Measurements from ENCODE around the gene VPS4B. TPM values are rescaled to one million over a fixed set of nuclear protein-coding genes. Genes with fewer than 3 reads are reported as not detected.

VPS4B gene
- total and polyA plus RNA-seq, 2 of the 8 experiments (the other 6 are each of a cell fraction or from before 2014, with no cell fraction given) = 7.2 to 45.3 TPM

DNA sequence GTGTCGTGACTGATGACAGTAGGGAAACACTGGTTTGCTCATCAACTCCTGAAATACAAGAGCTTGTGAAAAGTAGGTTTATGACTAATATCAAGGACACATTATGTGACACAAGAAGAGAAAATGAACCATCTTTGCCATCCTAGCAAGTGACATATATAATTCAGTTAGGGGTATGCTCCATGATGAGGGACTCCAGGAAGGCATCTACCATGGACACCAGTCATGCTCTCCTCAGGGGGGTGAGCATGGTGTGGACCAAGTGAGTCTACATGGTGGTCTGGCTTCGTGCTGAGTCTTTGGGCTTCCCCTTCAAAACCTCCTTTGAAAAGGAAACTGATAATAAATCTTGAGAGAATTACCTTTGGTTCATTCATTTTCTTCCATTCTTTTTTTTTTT is 42.8 kb upstream of the VPS4B start:
- Histone ChIP-seq H3K36me3 (ENCODE audit: control insufficient read depth in 2 of 4, insufficient read depth in 4 of 4, low read length in 3 of 4) (no peaks in the 10 kb centered on the region), H3K9ac (replicated peaks in 1 of 4; ENCODE audit: extremely low read depth in 1 of 4, low read depth in 3 of 4, low read length in 3 of 4) (no peak overlapping the region), H3K27ac (ENCODE audit: low read depth, low read length) (no peak overlapping the region), H3K79me2 (ENCODE audit: control insufficient read depth in 1 of 2, insufficient read depth in 2 of 2, low read length in 2 of 2) (no peaks in the 10 kb centered on the region), H2BK120ac (replicated peaks; ENCODE audit: low read depth, low read length) (no peak overlapping the region), H2BK12ac (ENCODE audit: low read depth, low read length) (no peak overlapping the region), H3K27me3 (replicated peaks in 1 of 4; ENCODE audit: control insufficient read depth in 3 of 4, extremely low read depth in 1 of 4, insufficient read depth in 3 of 4, low read length in 3 of 4) (peaks cover 0 to 1% (median 0%) of the 10 kb centered on the region in 4 experiments; a peak in 2 of 7 replicates), H3K23ac (ENCODE audit: insufficient read length) (no peak overlapping the region), H2AK5ac (ENCODE audit: low read depth, low read length) (no peak overlapping the region), H3K23me2 (ENCODE audit: low read depth, low read length) (no peaks in the 10 kb centered on the region), H4K8ac (ENCODE audit: extremely low read depth, insufficient read depth, low read length) (no peak overlapping the region), H4K20me1 (replicated peaks in 1 of 2; ENCODE audit: control insufficient read depth in 1 of 2, insufficient read depth in 2 of 2, low read length in 2 of 2) (no peaks in the 10 kb centered on the region), H3K4ac (replicated peaks; ENCODE audit: insufficient read length, low read depth, low read length) (no peak overlapping the region), H3K4me3 (ENCODE audit: extremely low read depth in 1 of 4, insufficient read depth in 2 of 4, low read depth in 3 of 4, low read length in 4 of 4) (no peak overlapping the region), H2BK5ac (ENCODE audit: low read depth, low read length) (no peak overlapping the region), H2AFZ (ENCODE audit: low read length) (no peak overlapping the region; the same call in 1 of the 2 replicates), H3K18ac (ENCODE audit: extremely low read depth, low read length) (no peak overlapping the region), H3K9me3 (ENCODE audit: insufficient read depth in 2 of 2, low read depth in 1 of 2, low read length in 1 of 2) (no peaks in the 10 kb centered on the region), H4K5ac (ENCODE audit: insufficient read length, low read depth, low read length) (no peak overlapping the region), H3K56ac (replicated peaks; ENCODE audit: insufficient read length, low read depth, low read length) (no peak overlapping the region), H3K4me1 (replicated peaks in 1 of 4; ENCODE audit: control insufficient read depth in 3 of 4, insufficient read depth in 4 of 4, low read length in 3 of 4) (no peaks in the 10 kb centered on the region), H4K91ac (replicated peaks; ENCODE audit: insufficient read length, low read length) (no peak overlapping the region), H2BK20ac (ENCODE audit: low read length) (no peak overlapping the region), H2BK15ac (ENCODE audit: low read length) (no peak overlapping the region), H3K4me2 (ENCODE audit: insufficient read depth in 1 of 2, low read depth in 2 of 2, low read length in 2 of 2) (no peak overlapping the region), H3K14ac (ENCODE audit: insufficient read length) (no peak overlapping the region), H3K79me1 (ENCODE audit: low read depth, low read length) (no peaks in the 10 kb centered on the region)
- 90% methylated on average over 2 of the region's 2 CpGs; no CpG with 5 or more reads in 1 of the 2 experiments for WGBS, 2 experiments (ENCODE audit: extremely low coverage in 1 of 2, insufficient coverage in 1 of 2, insufficient read length in 1 of 2, insufficient replicate concordance in 2 of 2, low coverage in 1 of 2, low lambda C conversion rate in 2 of 2, missing lambda C conversion rate in 1 of 2)
- DNase-seq (ENCODE audit: low read depth in 1 of 2, low spot score in 2 of 2) (no peak), FAIRE-seq (no peak)
- POLR2A ChIA-PET (ENCODE audit: partially characterized antibody) = no interaction called here
- CTCF ChIA-PET (ENCODE audit: partially characterized antibody) = interaction anchor here (1.9 kb wide), 1 partner anchor 41 kb away, joined by 5 read pairs; no protein-coding TSS in a partner anchor
- TF ChIP-seq TAF1 (IDR thresholded peaks at IDR 0.05; ENCODE audit: low read depth, low read length) = no peak
- TF ChIP-seq SIN3A (conservative IDR thresholded peaks at IDR 0.05 in 1 of 2, IDR thresholded peaks at IDR 0.05 in 1 of 2; ENCODE audit: low read depth in 1 of 2, low read length in 2 of 2) = no peak
- TF ChIP-seq NANOG (IDR thresholded peaks at IDR 0.05; ENCODE audit: insufficient read depth, low read depth, low read length, poor library complexity, severe bottlenecking) = no peak
- TF ChIP-seq CBX8 (IDR thresholded peaks at IDR 0.05; ENCODE audit: borderline replicate concordance, low read depth, low read length) = no peak
- TF ChIP-seq KDM1A (IDR thresholded peaks at IDR 0.05; ENCODE audit: borderline replicate concordance, low read length) = no peak
- TF ChIP-seq SRF (IDR thresholded peaks at IDR 0.05; ENCODE audit: low read depth, low read length) = no peak
- no peak for TF ChIP-seq TBP (IDR thresholded peaks at IDR 0.05; ENCODE audit: low read depth, low read length)
- no peak for TF ChIP-seq TCF12 (IDR thresholded peaks at IDR 0.05; ENCODE audit: low read depth, low read length)
- TF ChIP-seq SUZ12 (IDR thresholded peaks at IDR 0.05; ENCODE audit: low read length) = no peak
- no peak for TF ChIP-seq ZNF274 (IDR thresholded peaks at IDR 0.05; ENCODE audit: borderline replicate concordance, extremely low read depth, low read length)
- no peak for TF ChIP-seq BRCA1 (IDR thresholded peaks at IDR 0.05; ENCODE audit: low read depth, low read length)
- no peak for TF ChIP-seq SIRT6 (IDR thresholded peaks at IDR 0.05; ENCODE audit: low read length)
- no peak for TF ChIP-seq JUND (IDR thresholded peaks at IDR 0.05; ENCODE audit: low read length)
- no peak for TF ChIP-seq RBBP5 (IDR thresholded peaks at IDR 0.05; ENCODE audit: borderline replicate concordance, low read depth, low read length)
- no peak for TF ChIP-seq HDAC2 (IDR thresholded peaks at IDR 0.05; ENCODE audit: borderline replicate concordance in 1 of 2, low read depth in 2 of 2, low read length in 2 of 2)

All from H1 (cell line).